Measurements from ENCODE around the gene TMIE.

DNA sequence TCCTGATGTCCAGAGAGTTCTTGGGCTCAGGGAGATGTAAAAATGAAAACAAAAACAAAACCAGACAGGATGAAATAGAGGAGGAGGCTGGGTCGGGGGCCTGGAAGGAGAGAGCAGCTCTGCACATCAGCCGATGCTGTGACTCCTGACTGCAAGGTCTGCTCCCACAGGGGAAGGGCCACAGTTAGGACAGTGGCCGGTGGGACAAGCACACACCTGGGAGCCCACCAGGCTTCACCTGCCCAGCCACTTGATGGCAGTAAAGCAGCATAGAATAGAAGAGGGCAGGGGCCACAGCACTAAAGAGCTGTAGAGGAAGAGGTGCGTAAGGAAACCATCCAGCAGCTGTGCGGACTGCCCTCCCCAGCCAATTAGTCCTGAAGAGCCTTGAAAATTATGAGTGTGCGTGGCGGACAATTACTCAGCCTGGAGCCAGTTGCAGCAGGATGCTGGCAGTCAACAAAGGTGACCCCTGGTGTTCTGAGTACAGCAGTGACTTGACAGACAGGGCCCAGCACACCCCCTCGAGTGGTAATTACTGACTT is 37.5 kb upstream of the TMIE start:
- peak in 2 of 3 experiments; percentile 63 to 70; a peak in 3 of 4 replicates for TF ChIP-seq CTCF (IDR thresholded peaks at IDR 0.05; ENCODE audit: control extremely low read depth in 1 of 3, insufficient read depth in 1 of 3, low read depth in 1 of 3, low read length in 3 of 3)
- TF ChIP-seq, protein P1, sequence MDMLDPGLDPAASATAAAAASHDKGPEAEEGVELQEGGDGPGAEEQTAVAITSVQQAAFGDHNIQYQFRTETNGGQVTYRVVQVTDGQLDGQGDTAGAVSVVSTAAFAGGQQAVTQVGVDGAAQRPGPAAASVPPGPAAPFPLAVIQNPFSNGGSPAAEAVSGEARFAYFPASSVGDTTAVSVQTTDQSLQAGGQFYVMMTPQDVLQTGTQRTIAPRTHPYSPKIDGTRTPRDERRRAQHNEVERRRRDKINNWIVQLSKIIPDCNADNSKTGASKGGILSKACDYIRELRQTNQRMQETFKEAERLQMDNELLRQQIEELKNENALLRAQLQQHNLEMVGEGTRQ (IDR thresholded peaks at IDR 0.05; ENCODE audit: low read length), result no peak
